A673 (cell line): ENCODE measurements around the gene TBC1D19.
"Not testable (repeated sequence)": the region's sequence is repeated elsewhere in the genome, so short reads cannot be mapped to it uniquely, and the experiment has no call there.

Source experiments
- CTCF ChIP-seq: fragments of 300-800, 200-600 bp; sonication (generic); conservative IDR thresholded peaks from 2 replicates; pipeline ENCODE4 v1.5.1; 2017; ENCODE audit warnings: low read depth, mild to moderate bottlenecking, antibody characterized with exemption, low read length, moderate library complexity, mixed read lengths
- EZH2 ChIP-seq: fragments of 200-600 bp; sonication (generic); IDR thresholded peaks from 2 replicates; pipeline ENCODE4 v1.6.1; 2017; ENCODE audit warnings: borderline replicate concordance, low read depth, mild to moderate bottlenecking, mixed read lengths, antibody characterized with exemption, low read length; ENCODE audit not compliant: poor library complexity, severe bottlenecking

DNA sequence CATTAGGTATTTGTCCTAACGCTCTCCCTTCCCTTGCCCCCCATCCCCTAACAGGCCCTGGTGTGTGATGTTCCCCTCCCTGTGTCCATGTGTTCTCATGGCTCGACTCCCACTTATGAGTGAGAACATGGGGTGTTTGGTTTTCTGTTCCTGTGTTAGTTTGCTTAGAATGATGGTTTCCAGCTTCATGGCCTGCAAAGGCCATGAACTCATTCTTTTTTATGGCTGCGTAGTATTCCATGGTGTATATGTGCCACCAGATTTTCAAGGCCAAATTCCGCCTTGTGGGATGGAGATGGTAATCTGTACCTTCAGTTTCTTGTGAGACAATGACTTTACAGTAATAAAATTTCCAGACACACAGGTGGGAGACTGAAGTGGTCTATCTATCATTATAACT lies 2.5 kb upstream of the TBC1D19 start:
- TF ChIP-seq CTCF, EZH2: not testable (repeated sequence)
